HG02642 (cell line): ENCODE data around the gene CCDC50.

Source experiments
- ATAC-seq: cut with Tn5 transposase; IDR thresholded peaks from one replicate; pipeline ENCODE4 v1.9.1; 2021; ENCODE audit warnings: mild to moderate bottlenecking; ENCODE audit not compliant: unreplicated experiment, poor library complexity

CCDC50 gene

DNA sequence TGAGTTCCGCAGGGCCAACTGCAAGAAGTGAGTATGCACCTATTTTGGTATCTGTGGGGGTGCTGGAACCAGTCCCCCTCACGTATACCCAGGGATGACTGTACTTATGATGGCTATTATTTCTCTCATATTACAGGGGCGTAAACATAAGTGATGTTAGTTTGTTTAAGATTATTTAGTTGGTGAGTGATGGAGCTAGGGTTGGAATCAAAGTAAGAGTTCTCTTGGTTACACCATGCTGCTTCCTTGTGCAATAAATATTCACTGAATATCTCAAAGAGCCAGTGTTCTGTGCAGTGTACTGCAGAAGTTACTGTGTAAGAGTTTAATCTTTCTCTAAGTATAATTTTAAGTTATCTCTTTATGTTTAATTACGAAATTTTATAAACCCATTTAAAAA lies 13.9 kb downstream of the CCDC50 start:
- no peak for ATAC-seq

- ATAC-seq: no peak
These were observed 14.7 kb downstream of the CCDC50 start for GRCh38 chr3:191343913-191344312.

DNA sequence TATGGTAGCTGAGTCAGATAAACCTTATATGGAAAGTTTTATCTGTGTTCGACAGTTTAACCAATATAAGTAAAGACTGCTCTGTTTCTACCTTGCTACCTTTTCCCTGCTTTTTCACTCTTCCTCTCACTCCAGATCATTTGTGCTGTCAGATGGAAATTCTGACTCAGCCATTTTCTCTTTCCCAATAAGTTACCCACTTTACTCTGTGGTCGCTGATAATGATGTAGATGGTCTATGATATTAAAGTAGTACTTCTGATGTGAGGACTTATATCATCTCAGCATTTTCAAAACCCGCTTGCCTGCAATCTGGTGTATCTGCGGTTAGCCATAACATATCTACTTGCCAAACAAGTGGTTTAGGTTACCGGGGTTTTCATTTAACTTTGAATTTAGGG lies 16.1 kb downstream of the CCDC50 start:
- no peak for ATAC-seq

GRCh38 chr3:191347228-191347627 lies 18.0 kb downstream of the CCDC50 start:
- ATAC-seq: no peak

DNA sequence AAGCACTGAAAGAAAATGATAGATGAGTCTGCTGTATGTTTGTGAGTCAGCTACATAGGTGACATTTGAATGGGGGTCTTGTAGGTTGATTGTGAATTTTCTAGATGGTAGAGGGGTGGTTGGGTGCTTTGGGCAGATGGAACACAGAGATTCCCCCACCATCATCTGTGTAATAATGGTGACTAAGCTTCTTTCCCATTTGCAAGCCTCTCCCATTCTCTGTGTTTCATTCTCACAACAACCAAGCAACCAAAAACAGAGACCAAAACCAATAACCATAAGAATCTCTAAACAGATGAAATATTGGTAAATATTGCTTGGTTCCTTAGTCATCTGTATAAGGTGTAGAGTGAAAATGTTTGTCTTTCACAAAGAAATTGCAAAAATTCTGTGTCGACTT lies 18.9 kb downstream of the CCDC50 start:
- peak; percentile 42 for ATAC-seq

GRCh38 chr3:191350396-191351090 lies 21.3 kb downstream of the CCDC50 start:
- no peak for ATAC-seq

GRCh38 chr3:191352014-191352413 lies 22.8 kb downstream of the CCDC50 start:
- no peak for ATAC-seq

GRCh38 chr3:191353022-191353777 lies 24.0 kb downstream of the CCDC50 start:
- ATAC-seq: peak; percentile 42

DNA sequence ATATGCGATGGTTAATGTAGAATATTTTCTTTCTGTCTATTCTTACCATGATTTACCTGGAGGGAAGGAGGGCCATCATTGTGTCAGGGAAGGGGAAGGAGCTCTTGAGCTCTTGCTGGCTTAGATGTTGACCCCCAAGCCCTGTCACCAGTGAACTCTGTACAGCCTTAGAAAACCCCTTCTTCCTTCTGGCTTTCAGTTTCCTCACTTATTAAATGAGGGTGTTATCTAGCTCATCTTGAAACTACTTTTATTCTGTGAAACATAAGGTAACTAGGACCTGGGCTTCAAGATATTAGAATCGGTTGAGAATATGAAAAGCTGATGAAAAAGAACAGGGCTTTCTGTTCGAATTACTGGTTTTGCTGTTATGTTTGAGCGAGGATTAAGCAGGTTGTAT lies 26.2 kb downstream of the CCDC50 start:
- peak; percentile 88 for ATAC-seq

- no peak for ATAC-seq
These were observed 27.6 kb downstream of the CCDC50 start for GRCh38 chr3:191356631-191357439.

DNA sequence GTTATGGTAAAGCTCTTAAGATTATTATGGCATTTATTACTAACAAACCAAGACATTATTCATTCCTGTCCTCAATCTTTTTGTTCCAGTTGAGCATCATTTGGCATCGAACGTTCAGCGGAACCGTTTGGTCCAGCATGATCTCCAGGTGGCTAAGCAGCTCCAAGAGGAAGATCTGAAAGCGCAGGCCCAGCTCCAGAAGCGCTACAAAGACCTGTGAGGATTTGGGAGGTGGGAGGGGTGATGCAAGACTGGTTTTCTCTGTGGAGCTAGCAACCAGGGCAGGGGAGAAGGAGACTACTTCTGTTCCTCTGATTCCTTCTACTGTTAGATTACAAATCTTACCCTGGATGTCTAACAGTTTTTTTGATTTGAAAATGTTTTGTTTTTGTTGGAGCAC lies 28.7 kb downstream of the CCDC50 start:
- no peak for ATAC-seq

DNA sequence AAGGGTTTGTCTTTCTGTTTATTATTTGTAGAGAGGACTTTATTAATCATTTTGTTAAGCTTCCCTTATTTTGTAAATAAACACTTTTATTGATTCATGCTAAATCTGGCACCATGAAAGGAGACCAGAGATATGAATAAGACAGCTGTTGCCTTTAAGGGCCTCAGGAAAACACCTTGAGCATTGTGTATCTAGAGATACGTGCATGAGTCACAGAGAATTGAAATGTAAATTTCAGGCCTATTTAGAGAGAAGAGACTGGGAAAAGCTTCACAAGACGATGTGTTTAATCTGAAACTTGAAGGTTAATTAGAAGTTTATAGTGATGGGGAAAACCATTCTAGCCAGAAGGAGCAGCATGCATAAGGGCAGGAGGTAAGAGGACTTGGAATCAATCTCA lies 29.7 kb downstream of the CCDC50 start:
- peak; percentile 36 for ATAC-seq

GRCh38 chr3:191360620-191361019 lies 31.4 kb downstream of the CCDC50 start:
- ATAC-seq: no peak

- no peak for ATAC-seq
These were observed 32.3 kb downstream of the CCDC50 start for GRCh38 chr3:191361456-191361855.

DNA sequence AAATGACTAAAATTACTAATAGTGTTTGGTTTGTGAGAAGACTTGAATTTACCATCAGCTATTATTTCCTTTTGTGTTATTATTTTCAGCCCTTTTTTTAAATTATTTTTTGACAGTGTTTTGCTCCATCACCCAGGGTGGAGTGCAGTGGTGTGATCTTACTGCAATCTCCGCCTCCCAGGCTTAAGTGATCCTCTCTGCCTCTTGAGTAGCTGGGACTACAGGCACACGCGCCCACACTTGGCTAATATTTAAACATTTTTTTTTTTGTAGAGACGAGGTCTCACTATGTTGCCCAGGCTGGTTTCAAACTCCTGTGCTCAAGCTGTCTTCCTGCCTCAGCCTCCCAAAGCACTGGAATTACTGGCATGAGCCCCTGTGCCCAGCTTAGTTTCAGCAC lies 32.8 kb downstream of the CCDC50 start:
- no peak for ATAC-seq

- ATAC-seq: no peak
These were observed 33.4 kb downstream of the CCDC50 start for GRCh38 chr3:191362524-191363090.

- no peak for ATAC-seq
These were observed 34.0 kb downstream of the CCDC50 start for GRCh38 chr3:191363221-191363620.

DNA sequence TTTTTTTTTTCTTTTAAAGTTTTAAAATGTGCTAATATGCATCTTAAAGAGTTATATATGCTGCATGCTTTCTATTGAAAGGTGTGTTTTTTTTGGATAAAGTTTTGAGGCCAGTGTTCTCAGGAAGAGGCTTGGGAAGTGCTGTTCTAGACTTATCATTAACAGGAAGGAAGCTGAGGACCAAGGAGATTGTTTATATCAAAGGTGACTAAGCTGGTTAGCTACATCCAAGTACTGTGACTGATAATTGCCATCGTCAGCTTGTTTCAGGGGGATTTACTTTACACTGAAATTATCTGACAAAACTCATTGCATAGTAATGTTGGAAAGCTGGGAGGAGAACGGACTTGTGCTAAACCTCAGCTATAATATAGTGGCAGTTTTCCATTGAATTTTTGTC lies 37.5 kb downstream of the CCDC50 start:
- no peak for ATAC-seq

DNA sequence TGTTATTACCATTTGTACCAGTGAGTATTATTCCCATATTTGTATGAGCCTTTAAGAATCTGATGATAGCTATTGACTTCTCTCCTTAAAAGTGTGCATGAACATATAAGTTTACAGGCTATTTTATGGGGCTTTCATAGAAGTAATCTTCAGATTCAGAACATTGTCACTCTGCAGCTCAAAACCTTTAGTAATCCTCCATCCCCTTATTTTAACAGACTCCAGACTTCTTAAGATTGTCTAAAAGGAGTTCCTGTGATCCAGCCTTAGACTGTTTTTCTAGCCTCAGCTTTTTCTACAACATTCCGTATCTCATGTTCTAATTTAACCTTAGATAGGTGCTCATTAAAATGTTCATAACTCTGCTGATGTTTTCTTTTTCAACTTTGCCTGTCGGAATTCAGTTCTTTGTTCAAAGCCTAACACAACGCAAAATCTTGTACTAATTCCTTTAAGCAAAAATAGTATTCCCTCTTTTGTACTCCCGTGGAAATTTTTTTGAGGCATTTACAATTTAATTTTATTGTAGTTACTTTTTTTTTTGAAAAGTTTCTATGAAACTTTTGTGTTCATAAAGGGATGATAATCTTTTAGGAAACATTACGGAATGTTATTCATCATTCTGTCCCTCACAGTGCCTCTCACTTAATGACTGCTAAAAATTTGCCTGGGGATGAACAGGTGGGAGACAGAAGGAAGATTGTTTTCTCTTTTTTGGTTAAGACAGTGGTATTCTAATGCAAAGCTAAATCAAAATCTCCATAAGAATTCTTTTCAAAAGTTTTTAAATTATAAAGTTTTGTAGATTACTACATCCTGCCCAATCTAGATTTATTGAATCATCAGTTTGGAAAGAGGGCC lies 39.8 kb downstream of the CCDC50 start:
- ATAC-seq: no peak

DNA sequence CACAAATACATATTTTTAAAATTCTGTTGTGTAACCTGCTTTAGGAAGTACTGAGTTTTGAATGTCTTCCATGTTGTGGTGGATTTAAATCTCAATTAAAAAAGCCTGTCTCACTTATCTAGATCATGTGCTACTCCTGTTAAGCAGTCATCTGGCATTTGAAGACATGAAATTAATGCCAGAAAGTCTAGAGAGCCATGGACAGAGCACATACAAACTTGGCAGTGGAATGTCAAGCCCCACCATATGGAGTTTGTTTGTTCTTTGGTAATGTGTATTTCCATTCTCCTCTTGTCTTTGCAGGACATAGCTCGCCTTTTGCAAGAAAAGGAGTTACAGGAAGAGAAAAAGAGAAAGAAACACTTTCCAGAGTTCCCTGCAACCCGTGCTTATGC lies 40.4 kb downstream of the CCDC50 start:
- ATAC-seq: no peak
